Activated CD8-positive, alpha-beta memory T cell treated with anti-CD3 and anti-CD28 coated beads, Interleukin-2, amount 50 U/mL, for 4 hours (primary cell): ENCODE measurements around the gene PCDH8.

Experiments
- DNase-seq: peaks from one replicate; pipeline ENCODE4 v3.0.0-alpha.2; 2020

Gene PCDH8

GRCh38 chr13:52811841-52812240 lies 36.6 kb downstream of the PCDH8 start:
- DNase-seq = no peak

GRCh38 chr13:52810526-52810925 lies 37.9 kb downstream of the PCDH8 start:
- no peak for DNase-seq

- DNase-seq = no peak
These were observed 38.4 kb downstream of the PCDH8 start for GRCh38 chr13:52810011-52810410.

- DNase-seq = no peak
These were observed 39.1 kb downstream of the PCDH8 start for GRCh38 chr13:52809310-52809769.

GRCh38 chr13:52808842-52809219 lies 39.6 kb downstream of the PCDH8 start:
- no peak for DNase-seq

GRCh38 chr13:52806029-52806428 lies 42.4 kb downstream of the PCDH8 start:
- no peak for DNase-seq

- DNase-seq = no peak
These were observed 44.2 kb downstream of the PCDH8 start for GRCh38 chr13:52804202-52804641.

- no peak for DNase-seq
These were observed 47.6 kb downstream of the PCDH8 start for GRCh38 chr13:52800856-52801255.

GRCh38 chr13:52798770-52799430 lies 49.5 kb downstream of the PCDH8 start:
- DNase-seq = no peak

- no peak for DNase-seq
These were observed 51.3 kb downstream of the PCDH8 start for GRCh38 chr13:52797176-52797575.

- no peak for DNase-seq
These were observed 53.9 kb downstream of the PCDH8 start for GRCh38 chr13:52794589-52794988.

- no peak for DNase-seq
These were observed 54.9 kb downstream of the PCDH8 start for GRCh38 chr13:52793515-52794061.
